ENCODE results near the gene SEMA6B.

SEMA6B gene

DNA sequence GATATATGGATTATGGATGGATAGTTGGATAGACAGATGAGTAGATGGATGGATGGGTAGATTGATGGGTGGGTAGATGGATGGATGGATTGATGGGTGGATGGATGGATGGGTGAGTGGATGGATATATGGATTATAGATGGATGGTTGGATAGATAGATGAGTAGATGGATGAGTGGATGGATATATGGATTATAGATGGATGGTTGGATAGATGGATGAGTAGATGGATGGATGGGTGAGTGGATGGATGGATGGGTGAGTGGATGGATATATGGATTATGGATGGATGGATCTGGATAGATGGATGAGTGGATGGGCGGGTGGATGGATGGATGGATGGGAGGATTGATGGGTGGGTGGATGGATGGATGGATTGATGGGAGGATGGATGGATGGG is 43.4 kb upstream of the SEMA6B start:
- no peak overlapping the region for H3K4me3 ChIP-seq (IDR thresholded peaks at IDR 0.05; ENCODE audit: insufficient read depth, low read depth, low read length)
- no peak for TF ChIP-seq CTCF (conservative IDR thresholded peaks at IDR 0.05; ENCODE audit: low read depth, low read length)
- no peaks in the 10 kb centered on the region for H3K4me1 ChIP-seq (ENCODE audit: low read depth, poor library complexity, severe bottlenecking)
- no peak overlapping the region for H3K4me2 ChIP-seq
- no peaks in the 10 kb centered on the region for H3K36me3 ChIP-seq (ENCODE audit: insufficient read depth)
- H3K9ac ChIP-seq = no peak overlapping the region
- no peaks in the 10 kb centered on the region for H4K20me1 ChIP-seq (ENCODE audit: insufficient read depth)
- H3K79me2 ChIP-seq (ENCODE audit: insufficient read depth, low read depth) = no peaks in the 10 kb centered on the region
- H3K27me3 ChIP-seq (ENCODE audit: insufficient read depth, low read depth) = peaks cover 19% of the 10 kb centered on the region; the same call in 1 of the 2 replicates
- no peak overlapping the region for H3K27ac ChIP-seq
- no peak overlapping the region for H2AFZ ChIP-seq (ENCODE audit: low read depth)

DNA sequence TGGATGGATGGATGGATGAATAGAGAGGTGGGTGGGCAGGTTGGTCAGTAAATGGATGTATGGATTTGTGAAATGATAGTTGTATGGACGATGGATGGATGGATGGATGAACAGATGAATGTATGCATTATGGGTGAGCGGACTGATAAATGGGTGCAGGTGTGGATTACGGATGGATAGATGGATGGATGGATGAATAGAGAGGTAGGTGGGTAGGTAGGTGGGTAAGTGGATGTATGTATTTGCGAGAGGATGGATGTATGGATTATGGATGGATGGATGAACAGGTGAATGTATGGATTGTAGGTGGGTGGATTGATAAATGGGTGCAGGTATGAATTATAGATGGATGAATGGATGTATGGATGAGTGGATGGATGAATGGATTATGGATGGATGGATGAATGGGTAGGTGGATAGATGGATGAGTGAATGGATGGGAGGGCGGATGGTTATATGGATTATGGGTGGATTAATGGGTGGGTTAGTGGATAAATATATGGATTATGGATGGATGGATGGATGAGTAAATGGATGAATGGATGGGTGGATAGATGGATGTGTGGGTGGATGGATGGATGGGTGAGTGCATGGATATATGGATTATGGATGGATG is 42.8 kb upstream of the SEMA6B start:
- Histone ChIP-seq H3K36me3 (ENCODE audit: insufficient read depth) (no peaks in the 10 kb centered on the region), H4K20me1 (ENCODE audit: insufficient read depth) (no peaks in the 10 kb centered on the region), H3K27me3 (ENCODE audit: insufficient read depth, low read depth) (peaks cover 21% of the 10 kb centered on the region; the same call in 1 of the 2 replicates), H2AFZ (ENCODE audit: low read depth) (no peak overlapping the region), H3K4me1 (ENCODE audit: low read depth, poor library complexity, severe bottlenecking) (no peaks in the 10 kb centered on the region), H3K4me3 (IDR thresholded peaks at IDR 0.05; ENCODE audit: insufficient read depth, low read depth, low read length) (no peak overlapping the region), H3K4me2 (no peak overlapping the region), H3K27ac (no peak overlapping the region), H3K9ac (no peak overlapping the region), H3K79me2 (ENCODE audit: insufficient read depth, low read depth) (no peaks in the 10 kb centered on the region)
- no peak for TF ChIP-seq CTCF (conservative IDR thresholded peaks at IDR 0.05; ENCODE audit: low read depth, low read length)

DNA sequence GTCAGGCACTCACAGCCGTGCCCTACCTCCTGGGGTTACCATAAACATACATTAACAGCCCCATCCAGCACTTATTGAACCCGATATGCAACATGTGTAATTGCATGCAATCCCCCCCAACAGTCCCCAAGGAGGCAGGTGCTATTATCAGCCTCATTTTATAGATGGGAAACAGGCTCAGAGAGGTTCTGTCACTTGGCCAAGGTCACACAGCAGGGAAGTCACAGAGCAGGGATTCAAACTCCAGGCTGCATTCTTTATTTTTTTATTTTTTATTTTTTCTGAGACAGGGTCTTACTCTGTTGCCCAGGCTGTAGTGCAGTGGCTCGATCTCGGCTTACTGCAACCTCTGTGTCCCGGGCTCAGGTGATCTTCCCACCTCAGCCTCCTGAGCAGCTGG is 41.4 kb upstream of the SEMA6B start:
- Histone ChIP-seq H3K4me3 (IDR thresholded peaks at IDR 0.05; ENCODE audit: insufficient read depth, low read depth, low read length) (no peak overlapping the region), H3K4me2 (no peak overlapping the region), H4K20me1 (ENCODE audit: insufficient read depth) (no peaks in the 10 kb centered on the region), H3K27me3 (ENCODE audit: insufficient read depth, low read depth) (peaks cover 33% of the 10 kb centered on the region), H2AFZ (ENCODE audit: low read depth) (no peak overlapping the region), H3K9ac (no peak overlapping the region), H3K4me1 (ENCODE audit: low read depth, poor library complexity, severe bottlenecking) (no peaks in the 10 kb centered on the region), H3K79me2 (ENCODE audit: insufficient read depth, low read depth) (no peaks in the 10 kb centered on the region), H3K27ac (no peak overlapping the region), H3K36me3 (ENCODE audit: insufficient read depth) (no peaks in the 10 kb centered on the region)
- no peak for TF ChIP-seq CTCF (conservative IDR thresholded peaks at IDR 0.05; ENCODE audit: low read depth, low read length)

- H3K4me3 ChIP-seq (IDR thresholded peaks at IDR 0.05; ENCODE audit: insufficient read depth, low read depth, low read length) = no peak overlapping the region
- H3K4me1 ChIP-seq (ENCODE audit: low read depth, poor library complexity, severe bottlenecking) = no peaks in the 10 kb centered on the region
- peaks cover 42% of the 10 kb centered on the region for H3K27me3 ChIP-seq (ENCODE audit: insufficient read depth, low read depth)
- H4K20me1 ChIP-seq (ENCODE audit: insufficient read depth) = no peaks in the 10 kb centered on the region
- no peaks in the 10 kb centered on the region for H3K36me3 ChIP-seq (ENCODE audit: insufficient read depth)
- no peak overlapping the region for H2AFZ ChIP-seq (ENCODE audit: low read depth)
- no peak for TF ChIP-seq CTCF (conservative IDR thresholded peaks at IDR 0.05; ENCODE audit: low read depth, low read length)
- no peak overlapping the region for H3K4me2 ChIP-seq
- no peak overlapping the region for H3K27ac ChIP-seq
- no peaks in the 10 kb centered on the region for H3K79me2 ChIP-seq (ENCODE audit: insufficient read depth, low read depth)
- H3K9ac ChIP-seq = no peak overlapping the region
Observed at GRCh38 chr19:4600082-4600481, 40.6 kb upstream of the SEMA6B start.
